AG10803 (cell line): ENCODE data around the gene GNRH2.
"Not testable (repeated sequence)": the region's sequence is repeated elsewhere in the genome, so short reads cannot be mapped to it uniquely, and the experiment has no call there.

Experiments used
- DNase-seq: peaks from one replicate; pipeline ENCODE4 v3.0.0; 2010; ENCODE audit warnings: low read depth
- H3K4me3 ChIP-seq: 2 replicates; pipeline ENCODE4 v1.5.1; 2011; ENCODE audit warnings: mild to moderate bottlenecking, low read length, control low read depth
- TF ChIP-seq, protein P1 (sequence below): conservative IDR thresholded peaks from 2 replicates; pipeline ENCODE4 v1.5.1; 2011; ENCODE audit warnings: mild to moderate bottlenecking, low read length, control low read depth, inconsistent platforms

The GNRH2 gene

DNA sequence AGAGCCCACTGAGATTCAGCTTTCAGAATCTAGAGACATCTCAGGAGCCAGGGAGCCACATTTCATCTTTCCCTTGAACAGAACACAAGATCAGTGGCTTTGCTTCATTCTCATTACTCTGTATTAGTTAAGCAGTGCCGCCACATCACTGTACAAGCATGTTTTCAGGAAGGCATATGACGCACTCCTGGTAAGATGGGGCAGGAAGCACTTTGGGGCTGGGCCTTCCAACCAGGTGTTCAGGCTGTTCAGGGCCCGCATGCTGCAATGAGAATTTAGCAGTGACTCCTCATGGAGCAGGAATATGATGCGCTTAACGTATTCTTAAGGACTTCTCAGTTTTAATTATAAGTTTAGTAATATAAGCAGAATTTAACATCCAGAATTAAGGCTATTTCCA is 29.7 kb upstream of the GNRH2 start:
- no peak for DNase-seq
- TF ChIP-seq, protein P1, sequence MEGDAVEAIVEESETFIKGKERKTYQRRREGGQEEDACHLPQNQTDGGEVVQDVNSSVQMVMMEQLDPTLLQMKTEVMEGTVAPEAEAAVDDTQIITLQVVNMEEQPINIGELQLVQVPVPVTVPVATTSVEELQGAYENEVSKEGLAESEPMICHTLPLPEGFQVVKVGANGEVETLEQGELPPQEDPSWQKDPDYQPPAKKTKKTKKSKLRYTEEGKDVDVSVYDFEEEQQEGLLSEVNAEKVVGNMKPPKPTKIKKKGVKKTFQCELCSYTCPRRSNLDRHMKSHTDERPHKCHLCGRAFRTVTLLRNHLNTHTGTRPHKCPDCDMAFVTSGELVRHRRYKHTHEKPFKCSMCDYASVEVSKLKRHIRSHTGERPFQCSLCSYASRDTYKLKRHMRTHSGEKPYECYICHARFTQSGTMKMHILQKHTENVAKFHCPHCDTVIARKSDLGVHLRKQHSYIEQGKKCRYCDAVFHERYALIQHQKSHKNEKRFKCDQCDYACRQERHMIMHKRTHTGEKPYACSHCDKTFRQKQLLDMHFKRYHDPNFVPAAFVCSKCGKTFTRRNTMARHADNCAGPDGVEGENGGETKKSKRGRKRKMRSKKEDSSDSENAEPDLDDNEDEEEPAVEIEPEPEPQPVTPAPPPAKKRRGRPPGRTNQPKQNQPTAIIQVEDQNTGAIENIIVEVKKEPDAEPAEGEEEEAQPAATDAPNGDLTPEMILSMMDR: no peak
- no peak overlapping the region for H3K4me3 ChIP-seq

- H3K4me3 ChIP-seq: no peak overlapping the region
- TF ChIP-seq, protein P1: no peak
- DNase-seq: no peak
Measured at GRCh38 chr20:3014179-3014578, 29.2 kb upstream of the GNRH2 start.

GRCh38 chr20:3014662-3015061 is 28.8 kb upstream of the GNRH2 start:
- DNase-seq: no peak
- H3K4me3 ChIP-seq: no peak overlapping the region
- TF ChIP-seq, protein P1: no peak

- H3K4me3 ChIP-seq, DNase-seq: not testable (repeated sequence)
Measured at GRCh38 chr20:3015302-3015701, 28.1 kb upstream of the GNRH2 start.

GRCh38 chr20:3021327-3021726 is 22.1 kb upstream of the GNRH2 start:
- DNase-seq: no peak
- H3K4me3 ChIP-seq: no peak overlapping the region
- TF ChIP-seq, protein P1: no peak

DNA sequence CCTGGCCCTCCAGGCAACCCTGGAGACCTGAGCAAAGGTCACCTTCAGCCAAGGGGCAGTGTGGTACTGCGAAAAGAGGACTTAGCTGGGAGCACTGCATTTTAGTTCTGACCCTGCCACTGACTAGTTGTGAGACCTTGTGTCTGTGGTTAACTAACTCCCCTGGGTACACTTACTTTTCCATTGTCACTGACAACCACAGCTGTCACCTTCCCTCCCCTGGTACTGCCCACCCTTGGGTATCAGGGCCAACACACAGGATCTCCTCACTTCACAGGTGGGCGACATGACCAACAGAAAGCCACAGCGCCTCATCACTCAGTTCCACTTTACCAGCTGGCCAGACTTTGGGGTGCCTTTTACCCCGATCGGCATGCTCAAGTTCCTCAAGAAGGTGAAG is 21.6 kb upstream of the GNRH2 start:
- no peak for DNase-seq
- TF ChIP-seq, protein P1: no peak
- no peak overlapping the region for H3K4me3 ChIP-seq

DNA sequence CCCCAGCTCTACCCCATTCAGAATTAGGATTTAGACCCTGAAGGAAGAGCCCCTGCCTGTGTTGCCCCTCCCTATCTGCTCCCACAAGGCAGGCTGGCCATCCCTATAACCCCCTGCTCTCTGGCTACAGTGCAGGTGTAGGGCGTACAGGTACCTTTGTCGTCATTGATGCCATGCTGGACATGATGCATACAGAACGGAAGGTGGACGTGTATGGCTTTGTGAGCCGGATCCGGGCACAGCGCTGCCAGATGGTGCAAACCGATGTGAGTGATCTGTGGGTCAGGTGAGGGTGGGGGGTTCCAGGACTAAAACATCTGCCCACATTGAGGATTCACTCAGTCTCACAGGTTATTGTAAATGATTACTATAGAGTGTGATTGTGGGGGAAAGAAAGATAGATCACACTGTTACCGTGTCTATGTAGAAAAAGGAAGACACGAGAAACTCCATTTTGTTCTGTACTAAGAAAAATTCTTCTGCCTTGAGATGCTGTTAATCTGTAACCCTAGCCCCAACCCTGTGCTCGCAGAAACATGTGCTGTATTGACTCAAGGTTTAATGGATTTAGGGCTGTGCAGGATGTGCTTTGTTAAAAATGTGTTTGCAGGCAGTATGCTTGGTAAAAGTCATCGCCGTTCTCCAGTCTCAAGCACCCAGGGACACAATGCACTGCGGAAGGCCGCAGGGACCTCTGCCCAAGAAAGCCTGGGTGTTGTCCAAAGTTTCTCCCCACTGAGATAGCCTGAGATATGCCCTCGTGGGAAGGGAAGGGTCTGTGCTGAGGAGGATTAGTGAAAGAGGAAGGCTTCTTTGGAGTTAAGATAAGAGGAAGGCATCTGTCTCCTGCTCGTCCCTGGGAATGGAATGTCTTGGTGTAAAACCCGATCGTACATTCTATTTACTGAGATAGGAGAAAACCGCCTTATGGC is 20.6 kb upstream of the GNRH2 start:
- not testable (repeated sequence) for DNase-seq, H3K4me3 ChIP-seq

GRCh38 chr20:3027987-3028386 is 15.4 kb upstream of the GNRH2 start:
- TF ChIP-seq, protein P1: no peak

More at GRCh38 chr20:3027987-3028386, 15.4 kb upstream of the GNRH2 start:
- DNase-seq: no peak
- H3K4me3 ChIP-seq: no peak overlapping the region
